Endothelial cell of umbilical vein (primary cell): ENCODE results near the gene TFDP2. TPM values are rescaled to one million over a fixed set of nuclear protein-coding genes. Genes with fewer than 3 reads are reported as not detected.

Experiments
- BruUV-seq: library from RNA; stranded (reverse); fragments of 400-500 nt; replicated peaks from 2 replicates; lab custom pipeline; 2021; lab: Mats Ljungman, UMichigan
- CTCF ChIA-PET: fragments of 300-600, 350-600 bp; sonication (Branson Sonifier 250); formaldehyde crosslinking; loops from one replicate; lab custom pipeline; 2021; ENCODE audit warnings: antibody characterized with exemption, inconsistent platforms; lab: Charles Lee
- POLR2A ChIA-PET: fragments of 300-600, 350-600 bp; sonication (Branson Sonifier 250); formaldehyde crosslinking; loops from one replicate; lab custom pipeline; 2021; ENCODE audit warnings: antibody characterized with exemption, inconsistent platforms; lab: Charles Lee
- DNase-seq: peaks from one replicate; pipeline ENCODE4 v3.0.0-alpha.2; 2011; ENCODE audit warnings: low read depth, low spot score
- FAIRE-seq: peaks from 2 replicates; lab custom pipeline; 2011; peaks lifted over from hg19 to GRCh38; lab: Jason Lieb, UNC
- H2AFZ ChIP-seq: 2 replicates; pipeline ENCODE4 v1.6.0; 2012; ENCODE audit warnings: low read depth, low read length, control low read depth, inconsistent platforms
- H3K27ac ChIP-seq: 2 replicates; pipeline ENCODE4 v1.5.1; 2011; ENCODE audit warnings: low read depth, mild to moderate bottlenecking, control low read depth, low read length, moderate library complexity; ENCODE audit not compliant: insufficient read depth
- H3K27me3 ChIP-seq, 2 experiments: 2 replicates each; pipeline versions ENCODE4 v1.6.0 to v1.6.1; 2011; ENCODE audit warnings: low read length in 2 of 2, mixed read lengths in 1 of 2; ENCODE audit not compliant: control insufficient read depth in 2 of 2, insufficient read depth in 2 of 2
- H3K36me3 ChIP-seq, 2 experiments: 2 replicates in 1 of 2; 3 replicates in 1 of 2; pipeline ENCODE4 v1.5.1; 2011; ENCODE audit warnings: low read length in 2 of 2, mild to moderate bottlenecking in 1 of 2, moderate library complexity in 1 of 2; ENCODE audit not compliant: control insufficient read depth in 2 of 2, insufficient read depth in 2 of 2; ENCODE audit errors: extremely low read depth in 1 of 2
- H3K4me1 ChIP-seq: 3 replicates; pipeline ENCODE4 v1.5.1; 2011; ENCODE audit warnings: mild to moderate bottlenecking, low read length; ENCODE audit not compliant: control insufficient read depth, insufficient read depth; ENCODE audit errors: extremely low read depth
- H3K4me2 ChIP-seq: 2 replicates; pipeline ENCODE4 v1.6.1; 2011; ENCODE audit warnings: low read length, control low read depth, mixed read lengths; ENCODE audit not compliant: insufficient read depth
- H3K4me3 ChIP-seq, 3 experiments: fragments of 200-600 bp in 1 of 3; sonication (generic), shearing (Covaris generic) in 1 of 3; replicated peaks in 1 of 3; 2 replicates each; pipeline ENCODE4 v1.5.1; 2011 to 2016; ENCODE audit warnings: control low read depth in 3 of 3, low read length in 3 of 3, mild to moderate bottlenecking in 2 of 3, inconsistent platforms in 1 of 3, low read depth in 1 of 3, moderate library complexity in 1 of 3; ENCODE audit not compliant: insufficient read depth in 1 of 3
- H3K79me2 ChIP-seq: 2 replicates; pipeline ENCODE4 v1.6.0; 2012; ENCODE audit warnings: low read length, inconsistent platforms; ENCODE audit not compliant: control insufficient read depth, insufficient read depth
- H3K9ac ChIP-seq: replicated peaks from 2 replicates; pipeline ENCODE3; 2011; ENCODE audit warnings: low read length, control low read depth; ENCODE audit not compliant: insufficient read depth; ENCODE audit errors: extremely low read depth
- H3K9me1 ChIP-seq: replicated peaks from 3 replicates; pipeline ENCODE4 v1.6.0; 2011; ENCODE audit warnings: mild to moderate bottlenecking, low read length; ENCODE audit not compliant: control insufficient read depth, insufficient read depth; ENCODE audit errors: extremely low read depth
- H3K9me3 ChIP-seq: replicated peaks from 2 replicates; pipeline ENCODE4 v1.5.1; 2012; ENCODE audit warnings: low read length, inconsistent platforms; ENCODE audit not compliant: control insufficient read depth, insufficient read depth
- H4K20me1 ChIP-seq: replicated peaks from 2 replicates; pipeline ENCODE3; 2011; ENCODE audit warnings: mild to moderate bottlenecking, low read length; ENCODE audit not compliant: control insufficient read depth, insufficient read depth; ENCODE audit errors: extremely low read depth
- EZH2 ChIP-seq: IDR thresholded peaks from 2 replicates; pipeline ENCODE4 v1.6.1; 2012; ENCODE audit warnings: borderline replicate concordance, low read depth, mild to moderate bottlenecking, moderate library complexity, low read length, inconsistent platforms; ENCODE audit not compliant: severe bottlenecking
- FOS ChIP-seq: IDR thresholded peaks from 2 replicates; pipeline ENCODE4 v1.6.1; 2011; ENCODE audit warnings: mild to moderate bottlenecking, low read length, moderate library complexity, borderline replicate concordance; ENCODE audit not compliant: insufficient read depth
- GATA2 ChIP-seq: IDR thresholded peaks from 2 replicates; pipeline ENCODE4 v1.7.0; 2011; ENCODE audit warnings: low read depth, mild to moderate bottlenecking, moderate library complexity, mixed read lengths, low read length; ENCODE audit not compliant: insufficient read length, insufficient read depth
- JUN ChIP-seq: IDR thresholded peaks from 2 replicates; pipeline ENCODE4 v1.6.1; 2011; ENCODE audit warnings: borderline replicate concordance, low read depth; ENCODE audit not compliant: insufficient read length, insufficient read depth
- MYC ChIP-seq: IDR thresholded peaks from one replicate; pipeline ENCODE4 v1.6.1; 2011; ENCODE audit warnings: mild to moderate bottlenecking, low read depth, low read length
- POLR2A ChIP-seq: IDR thresholded peaks from 2 replicates; pipeline ENCODE4 v1.6.1; 2012; ENCODE audit warnings: low read depth, mild to moderate bottlenecking, control low read depth, low read length
- POLR2AphosphoS5 ChIP-seq: IDR thresholded peaks from 2 replicates; pipeline ENCODE4 v1.6.1; 2012; ENCODE audit warnings: low read depth, mild to moderate bottlenecking, control low read depth, low read length, moderate library complexity; ENCODE audit not compliant: insufficient read depth
- dilution Hi-C: fragments of 300-500 bp; cut with MboI; formaldehyde crosslinking; loops from one replicate; pipeline ENCODE4 v1.15.0; 2019; ENCODE audit warnings: low sequenced_read_pairs; ENCODE audit not compliant: extremely low pct_ligation_motif_present
- intact Hi-C: fragments of 100-400 bp; cut with micrococcal nuclease; formaldehyde crosslinking; loops from one replicate; pipeline ENCODE4 v1.10.0; 2022
- polyA plus RNA-seq, 4 experiments: library from polyadenylated mRNA; depleted of rRNA in 3 of 4; stranded (reverse) in 3 of 4; unstranded in 1 of 4; fragments of >200 nt; gene quantifications; 2 replicates each; pipeline versions ENCODE4 v1.2.1 to v1.2.3, GENCODE V29; 2011 to 2012; ENCODE audit warnings: missing spikeins in 1 of 4
- total RNA-seq: library from RNA; stranded (reverse); gene quantifications from 2 replicates; pipeline ENCODE4 v1.2.3, GENCODE V29; 2021
- TF ChIP-seq, protein P1 (sequence below), 2 donors: IDR thresholded peaks; 1 replicate in 1 of 2; 2 replicates in 1 of 2; pipeline ENCODE4 v1.5.1; 2011; ENCODE audit warnings: low read length in 2 of 2, mild to moderate bottlenecking in 2 of 2, moderate library complexity in 2 of 2, control low read depth in 1 of 2, inconsistent platforms in 1 of 2, low read depth in 1 of 2; ENCODE audit not compliant: insufficient read depth in 1 of 2; ENCODE audit errors: extremely low read depth in 1 of 2
- TF ChIP-seq, protein P2 (sequence below): IDR thresholded peaks from 2 replicates; pipeline ENCODE4 v1.6.1; 2011; ENCODE audit not compliant: insufficient read depth, insufficient read length

The TFDP2 gene
- total and polyA plus RNA-seq, 2 donors (not counting 3 experiments of a cell fraction or from before 2014, with no cell fraction given) = 8.5 to 21.5 TPM

DNA sequence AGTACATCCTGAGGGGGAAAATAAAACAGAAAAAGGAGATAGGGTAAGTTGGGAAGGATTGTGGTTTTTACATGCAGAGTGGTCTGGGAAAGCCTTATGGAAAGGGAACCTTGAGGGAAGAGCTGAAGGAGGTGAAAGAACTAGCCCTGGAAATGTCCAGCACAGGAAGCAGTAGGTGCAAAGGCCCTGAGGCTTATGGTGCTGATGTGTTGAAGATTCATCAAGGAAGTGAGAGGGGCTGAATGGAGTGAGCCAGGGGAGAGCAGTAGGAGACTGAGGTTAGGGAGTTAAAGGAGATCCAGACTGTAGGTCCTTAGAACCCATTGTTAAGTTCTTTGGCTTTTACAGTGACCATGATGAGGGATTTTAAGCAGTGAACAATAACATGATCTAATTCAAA, 239.9 kb downstream of the TFDP2 start:
- H3K9ac ChIP-seq = no peak overlapping the region
- H3K79me2 ChIP-seq = no peaks in the 10 kb centered on the region
- no peaks in the 10 kb centered on the region for H3K9me1 ChIP-seq
- H3K4me1 ChIP-seq = no peaks in the 10 kb centered on the region
- ChIA-PET CTCF (interaction anchor here (1.0 to 1.5 kb wide), 2 partner anchors 9 to 44 kb away, joined by 3 read pairs; no protein-coding TSS in a partner anchor), POLR2A (no interaction called here)
- H4K20me1 ChIP-seq = no peaks in the 10 kb centered on the region
- intact Hi-C loops = no loop called here
- H3K36me3 ChIP-seq = peaks cover 12 to 22% of the 10 kb centered on the region in 2 experiments
- H3K4me3 ChIP-seq = no peak overlapping the region
- DNase-seq (no peak), FAIRE-seq (no peak)
- H2AFZ ChIP-seq = no peak overlapping the region
- H3K9me3 ChIP-seq = no peaks in the 10 kb centered on the region
- BruUV-seq = no TSS peak
- TF ChIP-seq, protein P1, sequence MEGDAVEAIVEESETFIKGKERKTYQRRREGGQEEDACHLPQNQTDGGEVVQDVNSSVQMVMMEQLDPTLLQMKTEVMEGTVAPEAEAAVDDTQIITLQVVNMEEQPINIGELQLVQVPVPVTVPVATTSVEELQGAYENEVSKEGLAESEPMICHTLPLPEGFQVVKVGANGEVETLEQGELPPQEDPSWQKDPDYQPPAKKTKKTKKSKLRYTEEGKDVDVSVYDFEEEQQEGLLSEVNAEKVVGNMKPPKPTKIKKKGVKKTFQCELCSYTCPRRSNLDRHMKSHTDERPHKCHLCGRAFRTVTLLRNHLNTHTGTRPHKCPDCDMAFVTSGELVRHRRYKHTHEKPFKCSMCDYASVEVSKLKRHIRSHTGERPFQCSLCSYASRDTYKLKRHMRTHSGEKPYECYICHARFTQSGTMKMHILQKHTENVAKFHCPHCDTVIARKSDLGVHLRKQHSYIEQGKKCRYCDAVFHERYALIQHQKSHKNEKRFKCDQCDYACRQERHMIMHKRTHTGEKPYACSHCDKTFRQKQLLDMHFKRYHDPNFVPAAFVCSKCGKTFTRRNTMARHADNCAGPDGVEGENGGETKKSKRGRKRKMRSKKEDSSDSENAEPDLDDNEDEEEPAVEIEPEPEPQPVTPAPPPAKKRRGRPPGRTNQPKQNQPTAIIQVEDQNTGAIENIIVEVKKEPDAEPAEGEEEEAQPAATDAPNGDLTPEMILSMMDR (IDR thresholded peaks at IDR 0.05; ENCODE audit: extremely low read depth in 1 of 2, insufficient read depth in 1 of 2, low read depth in 1 of 2, low read length in 2 of 2) = no peak
- TF ChIP-seq FOS (no peak), MYC (no peak), POLR2A (no peak), EZH2 (no peak), POLR2AphosphoS5 (no peak), GATA2 (no peak), JUN (no peak)
- TF ChIP-seq, protein P2, sequence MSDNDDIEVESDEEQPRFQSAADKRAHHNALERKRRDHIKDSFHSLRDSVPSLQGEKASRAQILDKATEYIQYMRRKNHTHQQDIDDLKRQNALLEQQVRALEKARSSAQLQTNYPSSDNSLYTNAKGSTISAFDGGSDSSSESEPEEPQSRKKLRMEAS = no peak
- dilution Hi-C loops = no loop called here
- no peak overlapping the region for H3K27ac ChIP-seq
- no peaks in the 10 kb centered on the region for H3K27me3 ChIP-seq
- H3K4me2 ChIP-seq = no peak overlapping the region
